ENCODE data around the gene ASTN2. TPM values are rescaled to one million over a fixed set of nuclear protein-coding genes. Genes with fewer than 3 reads are reported as not detected.

ASTN2 gene
- total and polyA plus RNA-seq, 2 donors (not counting 3 experiments of a cell fraction or from before 2014, with no cell fraction given) = 1.0 to 1.9 TPM

DNA sequence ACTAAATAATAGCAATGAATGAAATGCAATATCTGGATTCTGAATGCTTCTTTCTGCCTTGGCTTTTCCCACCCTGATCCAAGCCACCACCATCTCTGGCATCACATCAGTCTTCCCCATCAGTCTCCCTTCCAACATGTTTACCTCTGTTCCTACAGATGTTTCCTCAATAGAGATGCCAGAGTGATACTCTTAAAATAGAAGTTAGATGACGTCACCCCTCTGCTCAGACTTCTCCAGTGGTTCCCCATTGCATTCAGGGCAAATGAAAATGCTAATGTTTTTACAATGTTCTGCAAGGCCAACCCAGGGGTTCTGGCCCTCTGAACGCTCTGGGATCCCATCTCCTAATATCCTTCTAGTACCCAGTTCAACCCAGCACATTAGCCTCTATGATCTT is 422.0 kb downstream of the ASTN2 start:
- no TSS peak for BruUV-seq (replicated peaks)
- no peak overlapping the region for H3K27ac ChIP-seq (ENCODE audit: insufficient read depth, low read depth, low read length)
- no peak for DNase-seq (ENCODE audit: low read depth, low spot score)
- ChIA-PET CTCF (no interaction called here), POLR2A (no interaction called here)
- H3K4me2 ChIP-seq (ENCODE audit: insufficient read depth, low read length) = no peak overlapping the region
- H4K20me1 ChIP-seq (replicated peaks; ENCODE audit: control insufficient read depth, extremely low read depth, insufficient read depth, low read length) = no peaks in the 10 kb centered on the region
- FAIRE-seq = no peak
- H3K36me3 ChIP-seq (ENCODE audit: control insufficient read depth in 2 of 2, extremely low read depth in 1 of 2, insufficient read depth in 2 of 2, low read length in 2 of 2) = no peaks in the 10 kb centered on the region
- H3K4me3 ChIP-seq (replicated peaks in 1 of 3; ENCODE audit: insufficient read depth in 1 of 3, low read depth in 1 of 3, low read length in 3 of 3) = no peak overlapping the region
- H3K4me1 ChIP-seq (ENCODE audit: control insufficient read depth, extremely low read depth, insufficient read depth, low read length) = no peaks in the 10 kb centered on the region
- H3K9ac ChIP-seq (replicated peaks; ENCODE audit: extremely low read depth, insufficient read depth, low read length) = no peak overlapping the region
- H3K27me3 ChIP-seq (ENCODE audit: control insufficient read depth in 2 of 2, insufficient read depth in 2 of 2, low read length in 2 of 2) = no peaks in the 10 kb centered on the region
- intact Hi-C loops (cut with micrococcal nuclease) (no loop called here), dilution Hi-C loops (cut with MboI; ENCODE audit: extremely low pct_ligation_motif_present, low sequenced_read_pairs) (no loop called here)
- peaks cover 5% of the 10 kb centered on the region for H3K9me3 ChIP-seq (replicated peaks; ENCODE audit: control insufficient read depth, insufficient read depth, low read length)
- no peak overlapping the region for H2AFZ ChIP-seq (ENCODE audit: low read depth, low read length)
- TF ChIP-seq JUN (IDR thresholded peaks at IDR 0.05; ENCODE audit: borderline replicate concordance, insufficient read depth, insufficient read length, low read depth) (no peak), POLR2A (IDR thresholded peaks at IDR 0.05; ENCODE audit: low read depth, low read length) (no peak), MAX (IDR thresholded peaks at IDR 0.05; ENCODE audit: insufficient read depth, insufficient read length) (no peak), GATA2 (IDR thresholded peaks at IDR 0.05; ENCODE audit: insufficient read depth, insufficient read length, low read depth, low read length) (no peak), EZH2 (IDR thresholded peaks at IDR 0.05; ENCODE audit: borderline replicate concordance, low read depth, low read length, severe bottlenecking) (no peak), CTCF (IDR thresholded peaks at IDR 0.05; ENCODE audit: extremely low read depth in 1 of 2, insufficient read depth in 1 of 2, low read depth in 1 of 2, low read length in 2 of 2) (no peak), POLR2AphosphoS5 (IDR thresholded peaks at IDR 0.05; ENCODE audit: insufficient read depth, low read depth, low read length) (no peak), MYC (IDR thresholded peaks at IDR 0.05; ENCODE audit: low read depth, low read length) (no peak), FOS (IDR thresholded peaks at IDR 0.05; ENCODE audit: borderline replicate concordance, insufficient read depth, low read length) (no peak)
- no peaks in the 10 kb centered on the region for H3K79me2 ChIP-seq (ENCODE audit: control insufficient read depth, insufficient read depth, low read length)
- no peaks in the 10 kb centered on the region for H3K9me1 ChIP-seq (replicated peaks; ENCODE audit: control insufficient read depth, extremely low read depth, insufficient read depth, low read length)

All from endothelial cell of umbilical vein (primary cell).